SK-N-SH (cell line): ENCODE data around the gene ANXA8. TPM values are rescaled to one million over a fixed set of nuclear protein-coding genes. Genes with fewer than 3 reads are reported as not detected.

ENCODE experiments used
- CTCF ChIA-PET: fragments of 300-600, 350-600 bp; formaldehyde crosslinking; extraction: SDS; loops from one replicate; lab custom pipeline; 2021; lab: Yijun Ruan, JAX
- POLR2A ChIA-PET: fragments of 350-600 bp; sonication (Branson Sonifier 250); formaldehyde crosslinking; extraction: SDS; loops from one replicate; lab custom pipeline; 2020; ENCODE audit warnings: antibody characterized with exemption, inconsistent platforms; lab: Yijun Ruan, JAX
- DNase-seq: peaks from one replicate; pipeline ENCODE4 v3.0.0; 2012
- H2AFZ ChIP-seq: fragments of 200-600 bp; sonication (generic); 2 replicates; pipeline ENCODE4 v1.8.1; 2016; ENCODE audit warnings: antibody characterized with exemption, mild to moderate bottlenecking, low read depth
- H3F3A ChIP-seq: fragments of 200-600 bp; sonication (generic); replicated peaks from 2 replicates; pipeline ENCODE3; 2016; ENCODE audit warnings: antibody characterized with exemption, mild to moderate bottlenecking; ENCODE audit not compliant: insufficient read depth
- H3K27ac ChIP-seq, 2 experiments: fragments of 200-500 bp in 1 of 2; fragments of 200-600 bp in 1 of 2; sonication (Bioruptor generic) in 1 of 2; sonication (generic), shearing (Covaris generic) in 1 of 2; 2 replicates each; pipeline versions ENCODE4 v1.5.1 to v1.6.1; 2014 to 2016; ENCODE audit warnings: low read depth in 2 of 2, inconsistent platforms in 1 of 2, low read length in 1 of 2, mild to moderate bottlenecking in 1 of 2, mixed read lengths in 1 of 2
- H3K27me3 ChIP-seq: fragments of 200-600 bp; sonication (generic), shearing (Covaris generic); 2 replicates; pipeline ENCODE4 v1.6.1; 2016; ENCODE audit warnings: mixed run types; ENCODE audit not compliant: insufficient read depth
- H3K36me3 ChIP-seq, 2 experiments: fragments of 200-500 bp in 1 of 2; fragments of 200-600 bp in 1 of 2; sonication (Bioruptor generic) in 1 of 2; sonication (generic) in 1 of 2; replicated peaks in 1 of 2; 2 replicates each; pipeline versions ENCODE3 to v1.5.1; 2014 to 2016; ENCODE audit warnings: low read length in 1 of 2, mild to moderate bottlenecking in 1 of 2; ENCODE audit not compliant: insufficient read depth in 2 of 2, control insufficient read depth in 1 of 2
- H3K4me1 ChIP-seq, 2 experiments: fragments of 200-500 bp in 1 of 2; fragments of 200-600 bp in 1 of 2; sonication (Bioruptor generic) in 1 of 2; sonication (generic), shearing (Covaris generic) in 1 of 2; 2 replicates each; pipeline versions ENCODE4 v1.5.1 to v1.6.1; 2014 to 2016; ENCODE audit warnings: low read depth in 1 of 2, low read length in 1 of 2, mixed run types in 1 of 2; ENCODE audit not compliant: insufficient read depth in 2 of 2, control insufficient read depth in 1 of 2
- H3K4me2 ChIP-seq: fragments of 200-600 bp; sonication (generic), shearing (Covaris generic); 2 replicates; pipeline ENCODE4 v1.6.1; 2017; ENCODE audit warnings: mixed run types
- H3K4me3 ChIP-seq, 2 experiments: fragments of 200-500 bp in 1 of 2; fragments of 200-600 bp in 1 of 2; sonication (Bioruptor generic) in 1 of 2; sonication (generic), shearing (Covaris generic) in 1 of 2; 2 replicates each; pipeline versions ENCODE4 v1.5.1 to v1.8.1; 2014 to 2016; ENCODE audit warnings: low read depth in 2 of 2, inconsistent platforms in 1 of 2, low read length in 1 of 2, mild to moderate bottlenecking in 1 of 2, mixed read lengths in 1 of 2, moderate library complexity in 1 of 2
- H3K79me2 ChIP-seq: fragments of 200-600 bp; sonication (generic); 2 replicates; pipeline ENCODE4 v1.8.1; 2017; ENCODE audit warnings: mild to moderate bottlenecking; ENCODE audit not compliant: insufficient read depth
- H3K9ac ChIP-seq: fragments of 200-600 bp; sonication (generic); 2 replicates; pipeline ENCODE4 v1.6.1; 2017; ENCODE audit warnings: mixed run types
- H3K9me2 ChIP-seq: fragments of 200-600 bp; sonication (generic); 2 replicates; pipeline ENCODE4 v1.6.1; 2017; ENCODE audit warnings: mixed run types
- H3K9me3 ChIP-seq: fragments of 200-600 bp; sonication (generic); 2 replicates; pipeline ENCODE4 v1.6.1; 2017; ENCODE audit warnings: mixed run types, mild to moderate bottlenecking, moderate library complexity
- H4K20me1 ChIP-seq: fragments of 200-600 bp; sonication (generic); 2 replicates; pipeline ENCODE4 v1.6.1; 2017; ENCODE audit warnings: mild to moderate bottlenecking, mixed run types; ENCODE audit not compliant: insufficient read depth
- CHD2 ChIP-seq: fragments of 150-350 bp; IDR thresholded peaks from 2 replicates; pipeline ENCODE4 v1.6.1; 2018; ENCODE audit warnings: low read length; ENCODE audit not compliant: partially characterized antibody
- ELF1 ChIP-seq: IDR thresholded peaks from 2 replicates; pipeline ENCODE4 v1.4.0; 2012
- FOSL2 ChIP-seq: IDR thresholded peaks from 2 replicates; pipeline ENCODE4 v1.4.0; 2012; ENCODE audit warnings: low read depth, mild to moderate bottlenecking, moderate library complexity, borderline replicate concordance
- RAD21 ChIP-seq: IDR thresholded peaks from 2 replicates; pipeline ENCODE4 v1.6.1; 2012; ENCODE audit warnings: mild to moderate bottlenecking, low read length
- YY1 ChIP-seq: IDR thresholded peaks from 2 replicates; pipeline ENCODE4 v1.4.0; 2012; ENCODE audit warnings: low read depth, mild to moderate bottlenecking
- WGBS: methylation state at CpG from one replicate; pipeline ENCODE4 v1.1.6; 2017; ENCODE audit warnings: low lambda C conversion rate; 5-methylcytosine and 5-hydroxymethylcytosine counted together
- polyA plus RNA-seq, 3 experiments: library from polyadenylated mRNA; depleted of rRNA; stranded (reverse); fragments of >200 nt; gene quantifications; 2 replicates each; pipeline ENCODE4 v1.2.3, GENCODE V29; 2012
- TF ChIP-seq, protein P1 (sequence below): fragments of 200-600 bp; sonication (generic); IDR thresholded peaks from 2 replicates; pipeline ENCODE4 v1.6.1; 2017; ENCODE audit warnings: antibody characterized with exemption, mild to moderate bottlenecking, moderate library complexity
- TF ChIP-seq, protein P2 (sequence below): IDR thresholded peaks from 2 replicates; pipeline ENCODE4 v1.4.0; 2012; ENCODE audit warnings: low read depth, borderline replicate concordance
- TF ChIP-seq, protein P3 (sequence below): IDR thresholded peaks from 2 replicates; pipeline ENCODE4 v1.6.1; 2012; ENCODE audit warnings: mild to moderate bottlenecking, low read depth, low read length, moderate library complexity

The ANXA8 gene
- polyA plus RNA-seq, 1 of the 3 experiments (the other 2 are of a cell fraction), result 0.15 TPM

DNA sequence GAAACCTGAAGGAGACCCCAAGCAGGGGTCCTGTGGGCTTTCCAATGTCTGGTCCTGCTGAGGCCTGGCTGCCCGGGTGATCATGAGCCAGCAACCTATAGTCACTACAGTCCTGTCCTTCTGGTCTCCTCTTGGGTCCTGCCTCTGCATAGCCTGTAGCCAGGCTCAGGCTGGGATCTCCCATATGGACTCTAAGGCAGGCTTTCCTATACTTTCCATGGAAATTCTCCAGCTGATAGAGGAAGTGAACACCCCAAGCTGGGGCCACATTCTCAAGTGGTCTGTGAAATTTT lies 26.4 kb downstream of the ANXA8 start:
- Histone ChIP-seq H3K4me1 (peaks cover 0 to 3% of the 10 kb centered on the region in 2 experiments; a peak in 1 of 4 replicates), H3K27ac (no peak overlapping the region), H4K20me1 (no peaks in the 10 kb centered on the region), H3K9me2 (no peaks in the 10 kb centered on the region), H3K27me3 (no peaks in the 10 kb centered on the region), H3K9me3 (no peaks in the 10 kb centered on the region), H3K79me2 (no peaks in the 10 kb centered on the region), H3K4me3 (no peak overlapping the region), H3F3A (no peaks in the 10 kb centered on the region), H3K4me2 (no peak overlapping the region), H2AFZ (no peak overlapping the region), H3K36me3 (no peaks in the 10 kb centered on the region), H3K9ac (no peak overlapping the region)
- ChIA-PET CTCF (no interaction called here), POLR2A (no interaction called here)
- WGBS, result no CpG with 5 or more reads among the region's 1 CpG
- TF ChIP-seq YY1 (no peak), FOSL2 (no peak), CHD2 (no peak), ELF1 (no peak)
- TF ChIP-seq, protein P1, sequence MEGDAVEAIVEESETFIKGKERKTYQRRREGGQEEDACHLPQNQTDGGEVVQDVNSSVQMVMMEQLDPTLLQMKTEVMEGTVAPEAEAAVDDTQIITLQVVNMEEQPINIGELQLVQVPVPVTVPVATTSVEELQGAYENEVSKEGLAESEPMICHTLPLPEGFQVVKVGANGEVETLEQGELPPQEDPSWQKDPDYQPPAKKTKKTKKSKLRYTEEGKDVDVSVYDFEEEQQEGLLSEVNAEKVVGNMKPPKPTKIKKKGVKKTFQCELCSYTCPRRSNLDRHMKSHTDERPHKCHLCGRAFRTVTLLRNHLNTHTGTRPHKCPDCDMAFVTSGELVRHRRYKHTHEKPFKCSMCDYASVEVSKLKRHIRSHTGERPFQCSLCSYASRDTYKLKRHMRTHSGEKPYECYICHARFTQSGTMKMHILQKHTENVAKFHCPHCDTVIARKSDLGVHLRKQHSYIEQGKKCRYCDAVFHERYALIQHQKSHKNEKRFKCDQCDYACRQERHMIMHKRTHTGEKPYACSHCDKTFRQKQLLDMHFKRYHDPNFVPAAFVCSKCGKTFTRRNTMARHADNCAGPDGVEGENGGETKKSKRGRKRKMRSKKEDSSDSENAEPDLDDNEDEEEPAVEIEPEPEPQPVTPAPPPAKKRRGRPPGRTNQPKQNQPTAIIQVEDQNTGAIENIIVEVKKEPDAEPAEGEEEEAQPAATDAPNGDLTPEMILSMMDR, result no peak
- DNase-seq, result no peak

DNA sequence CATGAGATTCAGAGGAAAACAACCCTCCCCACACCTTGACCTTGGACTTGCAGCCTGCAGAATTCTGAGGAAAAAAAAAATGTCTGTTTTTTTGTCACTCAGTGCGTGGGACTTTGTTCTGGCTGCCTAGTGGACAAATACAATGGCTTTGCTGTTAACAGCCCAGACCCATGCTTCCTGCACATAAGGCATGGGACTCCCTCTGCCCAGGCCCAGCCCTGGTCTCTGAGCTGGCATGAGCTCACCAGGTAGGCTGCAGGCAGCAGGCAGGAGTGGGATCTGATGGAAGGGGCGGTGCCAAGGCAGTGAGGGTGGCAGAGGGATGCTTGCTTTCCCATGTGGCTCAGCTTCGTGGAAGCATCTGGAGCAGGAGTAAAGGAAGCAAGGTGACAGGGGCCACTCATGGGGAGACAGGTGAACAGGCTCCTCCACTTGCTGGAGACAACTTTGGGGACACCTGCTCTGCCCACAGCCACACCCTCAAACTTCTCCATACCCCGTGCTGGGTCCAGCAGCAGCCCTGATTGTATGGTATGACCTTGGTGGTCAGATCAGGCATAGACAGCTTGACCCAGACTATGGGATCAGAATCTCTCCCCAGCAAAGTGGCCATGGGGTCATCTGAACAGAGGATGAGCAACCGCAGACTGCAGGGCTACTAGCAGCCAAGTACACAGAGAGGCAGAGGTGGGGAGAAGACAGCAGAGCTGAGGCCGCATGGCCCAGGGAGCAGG lies 27.0 kb downstream of the ANXA8 start:
- H3K4me1 ChIP-seq, result peaks cover 0 to 5% of the 10 kb centered on the region in 2 experiments; a peak in 1 of 4 replicates
- H3K9me3 ChIP-seq, result no peaks in the 10 kb centered on the region
- H3K27me3 ChIP-seq, result no peaks in the 10 kb centered on the region
- H3K27ac ChIP-seq, result no peak overlapping the region
- H2AFZ ChIP-seq, result no peak overlapping the region
- POLR2A ChIA-PET, result no interaction called here
- no peaks in the 10 kb centered on the region for H3K36me3 ChIP-seq
- WGBS, result 73% methylated on average over 3 of the region's 6 CpGs
- H3K4me2 ChIP-seq, result no peak overlapping the region
- no peak overlapping the region for H3K9ac ChIP-seq
- H3K9me2 ChIP-seq, result no peaks in the 10 kb centered on the region
- no peak for TF ChIP-seq RAD21
- H3K79me2 ChIP-seq, result no peaks in the 10 kb centered on the region
- H3F3A ChIP-seq, result no peaks in the 10 kb centered on the region
- no peak overlapping the region for H3K4me3 ChIP-seq
- CTCF ChIA-PET, result no interaction called here
- no peak for DNase-seq
- H4K20me1 ChIP-seq, result no peaks in the 10 kb centered on the region

DNA sequence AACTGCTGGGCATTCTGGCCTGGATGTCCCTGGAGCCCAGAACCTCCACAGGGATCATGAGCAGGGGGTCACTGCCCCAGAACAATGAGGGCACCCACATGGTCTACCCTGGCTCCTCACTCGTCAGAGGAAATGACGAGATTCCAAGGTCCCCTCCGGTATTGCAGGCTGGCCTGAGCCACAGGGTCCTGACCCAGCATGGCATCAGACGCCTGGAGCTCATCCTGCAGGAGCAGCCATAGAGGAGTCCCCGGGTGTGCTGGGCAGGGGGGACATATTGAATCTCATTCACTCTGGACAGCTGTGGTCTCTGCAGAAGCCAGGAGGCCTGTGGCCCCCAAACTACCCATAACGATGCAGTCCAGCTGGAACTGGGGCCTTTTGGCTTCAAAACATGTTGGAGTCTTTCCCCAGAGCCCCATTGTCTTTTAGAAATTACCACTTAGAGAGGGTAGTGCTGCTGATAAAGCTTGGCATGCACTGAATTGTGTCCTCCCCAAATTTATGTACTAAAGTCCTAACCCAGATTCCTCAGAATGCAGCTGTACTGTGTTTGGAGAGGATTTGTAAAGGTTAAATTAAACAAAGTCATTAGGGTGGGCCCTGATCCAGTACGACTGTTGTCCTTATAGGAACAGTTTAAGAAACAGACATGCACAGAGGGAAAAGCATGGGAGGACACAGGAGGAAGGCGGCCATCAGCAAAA lies 27.7 kb downstream of the ANXA8 start:
- CTCF ChIA-PET, result no interaction called here
- no peaks in the 10 kb centered on the region for H3K36me3 ChIP-seq
- no peaks in the 10 kb centered on the region for H4K20me1 ChIP-seq
- POLR2A ChIA-PET, result no interaction called here
- H3K9me3 ChIP-seq, result no peaks in the 10 kb centered on the region
- H3K4me1 ChIP-seq, result peaks cover 0 to 5% of the 10 kb centered on the region in 2 experiments; a peak in 1 of 4 replicates
- DNase-seq, result no peak
- no peaks in the 10 kb centered on the region for H3F3A ChIP-seq
- H3K27ac ChIP-seq, result no peak overlapping the region
- no peak overlapping the region for H3K4me3 ChIP-seq
- no peaks in the 10 kb centered on the region for H3K27me3 ChIP-seq
- no peaks in the 10 kb centered on the region for H3K79me2 ChIP-seq
- no peaks in the 10 kb centered on the region for H3K9me2 ChIP-seq
- no peak overlapping the region for H3K9ac ChIP-seq
- WGBS, result 95% methylated on average over 4 of the region's 8 CpGs
- no peak overlapping the region for H3K4me2 ChIP-seq
- TF ChIP-seq, protein P2, sequence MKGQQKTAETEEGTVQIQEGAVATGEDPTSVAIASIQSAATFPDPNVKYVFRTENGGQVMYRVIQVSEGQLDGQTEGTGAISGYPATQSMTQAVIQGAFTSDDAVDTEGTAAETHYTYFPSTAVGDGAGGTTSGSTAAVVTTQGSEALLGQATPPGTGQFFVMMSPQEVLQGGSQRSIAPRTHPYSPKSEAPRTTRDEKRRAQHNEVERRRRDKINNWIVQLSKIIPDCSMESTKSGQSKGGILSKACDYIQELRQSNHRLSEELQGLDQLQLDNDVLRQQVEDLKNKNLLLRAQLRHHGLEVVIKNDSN, result no peak
- TF ChIP-seq, protein P3, sequence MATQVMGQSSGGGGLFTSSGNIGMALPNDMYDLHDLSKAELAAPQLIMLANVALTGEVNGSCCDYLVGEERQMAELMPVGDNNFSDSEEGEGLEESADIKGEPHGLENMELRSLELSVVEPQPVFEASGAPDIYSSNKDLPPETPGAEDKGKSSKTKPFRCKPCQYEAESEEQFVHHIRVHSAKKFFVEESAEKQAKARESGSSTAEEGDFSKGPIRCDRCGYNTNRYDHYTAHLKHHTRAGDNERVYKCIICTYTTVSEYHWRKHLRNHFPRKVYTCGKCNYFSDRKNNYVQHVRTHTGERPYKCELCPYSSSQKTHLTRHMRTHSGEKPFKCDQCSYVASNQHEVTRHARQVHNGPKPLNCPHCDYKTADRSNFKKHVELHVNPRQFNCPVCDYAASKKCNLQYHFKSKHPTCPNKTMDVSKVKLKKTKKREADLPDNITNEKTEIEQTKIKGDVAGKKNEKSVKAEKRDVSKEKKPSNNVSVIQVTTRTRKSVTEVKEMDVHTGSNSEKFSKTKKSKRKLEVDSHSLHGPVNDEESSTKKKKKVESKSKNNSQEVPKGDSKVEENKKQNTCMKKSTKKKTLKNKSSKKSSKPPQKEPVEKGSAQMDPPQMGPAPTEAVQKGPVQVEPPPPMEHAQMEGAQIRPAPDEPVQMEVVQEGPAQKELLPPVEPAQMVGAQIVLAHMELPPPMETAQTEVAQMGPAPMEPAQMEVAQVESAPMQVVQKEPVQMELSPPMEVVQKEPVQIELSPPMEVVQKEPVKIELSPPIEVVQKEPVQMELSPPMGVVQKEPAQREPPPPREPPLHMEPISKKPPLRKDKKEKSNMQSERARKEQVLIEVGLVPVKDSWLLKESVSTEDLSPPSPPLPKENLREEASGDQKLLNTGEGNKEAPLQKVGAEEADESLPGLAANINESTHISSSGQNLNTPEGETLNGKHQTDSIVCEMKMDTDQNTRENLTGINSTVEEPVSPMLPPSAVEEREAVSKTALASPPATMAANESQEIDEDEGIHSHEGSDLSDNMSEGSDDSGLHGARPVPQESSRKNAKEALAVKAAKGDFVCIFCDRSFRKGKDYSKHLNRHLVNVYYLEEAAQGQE, result no peak
- no peak overlapping the region for H2AFZ ChIP-seq
